ENCODE measurements around the gene MT1H. TPM values are rescaled to one million over a fixed set of nuclear protein-coding genes. Genes with fewer than 3 reads are reported as not detected.
A peak's percentile ranks its signal among the peaks of the same experiment; 100 is the strongest.

The MT1H gene
- total and polyA plus RNA-seq, 2 experiments from 2014 or later: not detected

- in situ Hi-C loops (cut with MboI): no loop called here
- no peak overlapping the region for H3K27ac ChIP-seq
- no peaks in the 10 kb centered on the region for H3K27me3 ChIP-seq (replicated peaks; ENCODE audit: insufficient read depth)
- H3K4me2 ChIP-seq (ENCODE audit: unreplicated experiment): peak overlapping the region; percentile 84
- 12 to 17% methylated on average over 12 to 14 of the region's 14 CpGs for whole genome bisulfite sequencing, 2 experiments (ENCODE audit: low coverage in 1 of 2, low lambda C conversion rate in 2 of 2, missing lambda C conversion rate in 2 of 2)
- peaks cover 25% of the 10 kb centered on the region for H3F3A ChIP-seq (ENCODE audit: insufficient read depth)
- no peak for DNase-seq
- no peaks in the 10 kb centered on the region for H3K36me3 ChIP-seq (ENCODE audit: low read depth)
- H3K9me2 ChIP-seq (ENCODE audit: insufficient read depth): no peaks in the 10 kb centered on the region
- H3K9me3 ChIP-seq (ENCODE audit: low read depth): no peaks in the 10 kb centered on the region
- no peaks in the 10 kb centered on the region for H4K20me1 ChIP-seq (ENCODE audit: insufficient read depth)
- H2AFZ ChIP-seq: peak overlapping the region; percentile 91
- peak overlapping the region; percentile 70 for H3K4me3 ChIP-seq
- TF ChIP-seq EZH2phosphoT487 (IDR thresholded peaks at IDR 0.05; ENCODE audit: insufficient read depth, low read depth) (no peak), EZH2 (IDR thresholded peaks at IDR 0.05; ENCODE audit: insufficient read depth, poor library complexity, severe bottlenecking) (no peak)
- no peaks in the 10 kb centered on the region for H3K79me2 ChIP-seq (ENCODE audit: insufficient read depth)
- H3K9ac ChIP-seq: peak overlapping the region; percentile 69
- H3K4me1 ChIP-seq (ENCODE audit: insufficient read depth): peaks cover 4% of the 10 kb centered on the region; the same call in 1 of the 2 replicates
Observed at GRCh38 chr16:56631832-56632155, 37.8 kb upstream of the MT1H start.

DNA sequence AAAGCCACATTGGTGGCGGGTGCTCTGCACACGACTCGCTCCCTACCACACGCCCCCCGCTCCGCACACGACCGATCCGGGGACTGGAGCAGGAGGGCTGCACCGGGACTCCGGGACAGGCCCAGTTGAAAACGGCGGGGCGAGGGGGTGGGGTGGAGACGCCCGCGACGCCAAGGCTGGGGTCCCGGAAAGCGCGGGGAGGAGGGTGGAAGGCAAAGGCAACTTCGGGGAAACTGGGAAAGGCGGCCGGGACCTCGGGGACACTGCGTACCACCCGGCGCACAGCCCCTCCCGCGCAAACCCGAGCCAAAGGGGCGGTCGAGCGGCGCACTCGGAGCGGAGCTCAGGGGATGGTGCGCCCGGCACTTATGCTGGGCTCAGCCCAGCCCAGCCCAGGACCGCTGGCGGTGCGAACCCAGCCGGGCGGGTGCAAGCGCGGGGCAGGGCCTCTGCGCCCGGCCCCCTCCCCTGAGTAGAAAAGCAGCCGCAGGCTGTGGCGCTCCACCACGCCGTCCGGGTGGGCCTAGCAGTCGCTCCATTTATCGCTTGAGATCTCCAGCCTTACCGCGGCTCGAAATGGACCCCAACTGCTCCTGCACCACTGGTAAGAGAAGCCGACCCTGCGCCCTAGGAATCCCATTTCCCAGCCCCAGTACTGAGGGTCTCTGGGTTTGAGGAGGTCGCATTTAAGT is 37.3 kb upstream of the MT1H start, which contains the start of gene MT1M:
Gene MT1M (plus strand): TSS at position 504 of the 692 bp plus-strand sequence. CDS start 73 bp downstream, at position 577.
- Histone ChIP-seq H3K79me2 (ENCODE audit: insufficient read depth) (no peaks in the 10 kb centered on the region), H3K4me2 (ENCODE audit: unreplicated experiment) (peak within 1 kb of the TSS; percentile 84), H2AFZ (peak within 1 kb of the TSS; percentile 91), H3K36me3 (ENCODE audit: low read depth) (no peaks in the 10 kb centered on the region), H3F3A (ENCODE audit: insufficient read depth) (0 out of 2 replicates have a peak, but pooled peaks cover 21% of the 10 kb centered on the region), H3K9me2 (ENCODE audit: insufficient read depth) (no peaks in the 10 kb centered on the region), H4K20me1 (ENCODE audit: insufficient read depth) (no peaks in the 10 kb centered on the region), H3K4me3 (peak within 1 kb of the TSS; percentile 70), H3K27me3 (replicated peaks; ENCODE audit: insufficient read depth) (no peaks in the 10 kb centered on the region), H3K4me1 (ENCODE audit: insufficient read depth) (no peaks in the 10 kb centered on the region), H3K27ac (no peak within 1 kb of the TSS), H3K9me3 (ENCODE audit: low read depth) (no peaks in the 10 kb centered on the region), H3K9ac (peak within 1 kb of the TSS; percentile 69)
- TF ChIP-seq EZH2 (IDR thresholded peaks at IDR 0.05; ENCODE audit: insufficient read depth, poor library complexity, severe bottlenecking): no peak
- TF ChIP-seq EZH2phosphoT487 (IDR thresholded peaks at IDR 0.05; ENCODE audit: insufficient read depth, low read depth): no peak
- in situ Hi-C loops (cut with MboI): no loop called here
- 1 to 2% methylated on average over 35 to 47 of the region's 61 CpGs for WGBS, 2 experiments (ENCODE audit: low coverage in 1 of 2, low lambda C conversion rate in 2 of 2, missing lambda C conversion rate in 2 of 2)
- peak; percentile 75 for DNase-seq

GRCh38 chr16:56632848-56633365 is 36.7 kb upstream of the MT1H start:
- 0 out of 2 replicates have a peak, but pooled peaks cover 17% of the 10 kb centered on the region for H3F3A ChIP-seq (ENCODE audit: insufficient read depth)
- no peak overlapping the region for H3K27ac ChIP-seq
- H3K36me3 ChIP-seq (ENCODE audit: low read depth): no peaks in the 10 kb centered on the region
- no peaks in the 10 kb centered on the region for H4K20me1 ChIP-seq (ENCODE audit: insufficient read depth)
- peak overlapping the region; percentile 91 for H2AFZ ChIP-seq
- H3K4me3 ChIP-seq: peak overlapping the region; percentile 70
- H3K9me2 ChIP-seq (ENCODE audit: insufficient read depth): no peaks in the 10 kb centered on the region
- TF ChIP-seq EZH2 (IDR thresholded peaks at IDR 0.05; ENCODE audit: insufficient read depth, poor library complexity, severe bottlenecking) (no peak), EZH2phosphoT487 (IDR thresholded peaks at IDR 0.05; ENCODE audit: insufficient read depth, low read depth) (no peak)
- peak overlapping the region; percentile 69 for H3K9ac ChIP-seq
- H3K4me1 ChIP-seq (ENCODE audit: insufficient read depth): no peaks in the 10 kb centered on the region
- peak overlapping the region; percentile 84 for H3K4me2 ChIP-seq (ENCODE audit: unreplicated experiment)
- H3K27me3 ChIP-seq (replicated peaks; ENCODE audit: insufficient read depth): no peaks in the 10 kb centered on the region
- in situ Hi-C loops (cut with MboI): no loop called here
- H3K9me3 ChIP-seq (ENCODE audit: low read depth): no peaks in the 10 kb centered on the region
- H3K79me2 ChIP-seq (ENCODE audit: insufficient read depth): no peaks in the 10 kb centered on the region
- WGBS, 2 experiments (ENCODE audit: low coverage in 1 of 2, low lambda C conversion rate in 2 of 2, missing lambda C conversion rate in 2 of 2): 52 to 64% methylated on average over 6 of the region's 6 CpGs
- DNase-seq: no peak

DNA sequence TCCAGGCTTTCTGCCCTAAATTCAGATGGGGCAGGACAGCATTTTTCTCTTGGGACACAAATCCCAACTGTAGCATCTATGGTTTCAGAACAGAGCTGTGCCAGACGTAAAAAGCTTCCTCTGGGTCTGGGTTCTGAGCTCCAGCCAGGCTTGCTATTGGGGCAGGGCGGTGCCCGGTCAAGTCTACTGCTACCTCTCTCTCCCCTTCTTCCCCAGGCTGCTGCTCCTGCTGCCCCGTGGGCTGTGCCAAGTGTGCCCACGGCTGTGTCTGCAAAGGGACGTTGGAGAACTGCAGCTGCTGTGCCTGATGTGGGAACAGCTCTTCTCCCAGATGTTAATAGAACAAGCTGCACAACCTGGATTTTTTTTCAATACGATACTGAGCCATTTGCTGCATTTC is 36.1 kb upstream of the MT1H start:
- no peak overlapping the region for H3K27ac ChIP-seq
- 74 to 84% methylated on average over 7 of the region's 7 CpGs for WGBS, 2 experiments (ENCODE audit: low coverage in 1 of 2, low lambda C conversion rate in 2 of 2, missing lambda C conversion rate in 2 of 2)
- no peak for DNase-seq
- H3F3A ChIP-seq (ENCODE audit: insufficient read depth): 0 out of 2 replicates have a peak, but pooled peaks cover 15% of the 10 kb centered on the region
- no peak overlapping the region for H2AFZ ChIP-seq
- H3K9ac ChIP-seq: no peak overlapping the region
- H3K9me3 ChIP-seq (ENCODE audit: low read depth): no peaks in the 10 kb centered on the region
- in situ Hi-C loops (cut with MboI): no loop called here
- H3K27me3 ChIP-seq (replicated peaks; ENCODE audit: insufficient read depth): no peaks in the 10 kb centered on the region
- H4K20me1 ChIP-seq (ENCODE audit: insufficient read depth): no peaks in the 10 kb centered on the region
- no peaks in the 10 kb centered on the region for H3K4me1 ChIP-seq (ENCODE audit: insufficient read depth)
- H3K36me3 ChIP-seq (ENCODE audit: low read depth): no peaks in the 10 kb centered on the region
- no peak overlapping the region for H3K4me3 ChIP-seq
- no peak overlapping the region for H3K4me2 ChIP-seq (ENCODE audit: unreplicated experiment)
- TF ChIP-seq EZH2phosphoT487 (IDR thresholded peaks at IDR 0.05; ENCODE audit: insufficient read depth, low read depth): no peak
- no peak for TF ChIP-seq EZH2 (IDR thresholded peaks at IDR 0.05; ENCODE audit: insufficient read depth, poor library complexity, severe bottlenecking)
- no peaks in the 10 kb centered on the region for H3K79me2 ChIP-seq (ENCODE audit: insufficient read depth)
- no peaks in the 10 kb centered on the region for H3K9me2 ChIP-seq (ENCODE audit: insufficient read depth)
